Erythroblast (primary cell): Measurements from ENCODE around the gene THUMPD1.
A peak's percentile ranks its signal among the peaks of the same experiment; 100 is the strongest.
"Not testable (repeated sequence)": the region's sequence is repeated elsewhere in the genome, so short reads cannot be mapped to it uniquely, and the experiment has no call there.

Experiments used
- DNase-seq, 2 experiments: peaks; one replicate each; lab custom pipeline; 2025; lab: John Stamatoyannopoulos, UW
- GATA1 ChIP-seq: IDR thresholded peaks from 2 replicates; pipeline ENCODE4 v1.6.1; 2011; ENCODE audit warnings: low read depth, mild to moderate bottlenecking, control low read depth, low read length, moderate library complexity
- POLR2A ChIP-seq: IDR thresholded peaks from 2 replicates; pipeline ENCODE4 v1.6.1; 2011; ENCODE audit warnings: mild to moderate bottlenecking, low read length

The THUMPD1 gene

GRCh38 chr16:20762404-20763123 is 20.9 kb upstream of the THUMPD1 start:
- no peak for DNase-seq
- TF ChIP-seq POLR2A (no peak), GATA1 (no peak)

DNA sequence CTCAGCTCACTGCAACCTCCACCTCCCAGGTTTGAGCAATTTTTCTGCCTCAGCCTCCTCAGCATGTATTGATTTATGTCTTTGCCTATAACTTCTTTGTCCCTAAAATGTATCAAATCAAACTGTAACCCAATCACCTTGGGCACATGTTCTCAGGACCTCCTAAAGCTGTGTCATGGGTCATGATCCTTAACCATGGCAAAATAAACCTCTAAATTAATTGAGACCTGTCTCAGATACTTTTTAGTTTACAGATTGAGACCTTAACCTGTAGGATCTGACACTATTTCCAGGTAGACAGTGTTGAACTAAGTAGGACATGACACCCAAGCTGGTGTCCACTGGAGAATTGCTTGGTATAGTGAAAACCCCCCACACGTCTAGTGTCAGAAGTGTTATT is 19.6 kb upstream of the THUMPD1 start:
- TF ChIP-seq POLR2A (no peak), GATA1 (no peak)
- no peak for DNase-seq

DNA sequence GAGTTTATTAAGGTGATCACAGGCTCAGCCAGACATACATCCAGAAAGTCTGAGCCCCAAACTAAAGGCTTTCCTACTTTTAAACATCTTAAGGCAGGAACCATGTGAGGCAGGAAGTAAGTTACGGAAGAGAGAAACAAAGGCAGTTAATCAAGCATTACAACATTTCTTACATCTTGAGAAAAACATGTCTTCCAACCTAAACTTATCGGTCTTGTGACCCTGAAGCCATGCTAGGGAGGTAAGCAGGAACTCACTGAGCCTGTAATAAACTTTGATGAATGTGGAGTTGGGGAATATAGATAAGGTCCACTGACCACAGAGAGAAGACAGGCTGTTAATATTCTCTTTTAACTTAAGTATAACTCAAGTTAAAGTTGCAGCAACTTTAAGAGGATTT is 18.7 kb upstream of the THUMPD1 start:
- no peak for DNase-seq

GRCh38 chr16:20755799-20756198 is 14.2 kb upstream of the THUMPD1 start:
- DNase-seq = not testable (repeated sequence)

More for the DNA sequence above, 18.7 kb upstream of the THUMPD1 start:
- TF ChIP-seq POLR2A (no peak), GATA1 (no peak)

- TF ChIP-seq GATA1 = no peak
- TF ChIP-seq POLR2A = no peak
- DNase-seq = no peak
These were observed 13.6 kb upstream of the THUMPD1 start for GRCh38 chr16:20755238-20755637.

DNA sequence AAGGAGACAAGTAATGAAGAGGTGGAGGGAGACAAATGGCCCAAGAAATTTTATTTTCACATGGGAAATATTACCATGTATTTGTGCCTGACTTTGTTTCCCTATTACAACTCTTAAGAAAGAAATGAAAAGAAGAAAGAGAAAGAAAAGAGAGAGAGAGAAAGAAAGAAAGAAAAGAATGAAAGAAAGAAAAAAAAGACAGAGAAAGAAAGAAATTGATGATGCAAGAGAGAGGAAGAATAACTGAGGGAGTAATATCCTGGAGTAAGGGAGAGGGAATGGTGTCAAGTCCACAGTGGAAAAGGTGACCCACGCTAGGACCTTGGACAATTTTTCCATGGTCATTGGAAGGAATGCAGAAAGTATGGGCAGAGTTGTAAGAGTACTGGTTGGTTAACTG is 12.1 kb upstream of the THUMPD1 start:
- TF ChIP-seq GATA1 (no peak), POLR2A (no peak)

GRCh38 chr16:20750558-20750957 is 8.9 kb upstream of the THUMPD1 start:
- no peak for TF ChIP-seq POLR2A
- TF ChIP-seq GATA1 = no peak
- no peak for DNase-seq

More for the DNA sequence above, 12.1 kb upstream of the THUMPD1 start:
- DNase-seq = no peak

DNA sequence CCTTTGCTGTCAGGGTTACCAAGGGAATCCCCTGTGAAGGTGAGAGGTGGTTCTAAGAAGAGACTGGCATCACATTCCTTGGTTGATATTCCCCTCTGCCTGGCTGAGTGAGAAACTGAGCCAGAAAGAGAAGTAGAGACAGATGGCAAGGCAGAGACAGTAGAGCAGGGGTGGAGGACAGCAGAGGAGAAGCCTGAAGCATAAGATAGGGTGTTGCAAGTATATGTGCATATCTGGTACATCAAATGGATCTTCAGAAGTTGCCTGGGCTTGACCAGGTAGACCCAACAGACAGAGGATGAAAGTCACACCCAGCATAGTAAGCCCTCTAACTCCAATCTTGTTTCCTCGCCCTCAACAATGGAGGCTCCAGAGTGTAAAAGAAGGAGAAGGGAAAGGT is 7.9 kb upstream of the THUMPD1 start:
- DNase-seq = no peak
- no peak for TF ChIP-seq GATA1

GRCh38 chr16:20747030-20747816 is 5.6 kb upstream of the THUMPD1 start:
- peak; percentile 82 to 87 for DNase-seq

DNA sequence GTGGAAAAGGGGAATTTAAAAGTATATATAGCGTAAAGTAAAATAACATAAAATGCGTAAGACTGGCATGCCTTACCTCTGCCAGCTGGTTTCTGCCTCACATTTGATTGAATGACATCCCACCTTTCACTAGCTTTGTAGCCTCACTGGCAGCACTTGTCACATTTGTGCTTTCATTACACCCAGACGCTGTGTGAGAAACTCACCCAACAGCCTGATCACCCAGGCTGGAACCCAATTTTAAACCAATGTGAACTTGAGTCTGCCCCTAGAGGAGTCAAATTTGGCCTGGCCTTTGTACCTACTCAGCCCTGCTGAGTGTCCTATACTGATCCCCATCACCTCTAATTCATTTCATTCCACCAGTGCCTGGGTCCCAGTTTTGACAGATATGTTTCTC is 4.8 kb upstream of the THUMPD1 start:
- no peak for DNase-seq
- TF ChIP-seq POLR2A (no peak), GATA1 (no peak)

More at GRCh38 chr16:20747030-20747816, 5.6 kb upstream of the THUMPD1 start:
- no peak for TF ChIP-seq POLR2A
- no peak for TF ChIP-seq GATA1

- TF ChIP-seq POLR2A (no peak), GATA1 (no peak)
- peak; percentile 54 to 59 for DNase-seq
These were observed 3.4 kb upstream of the THUMPD1 start for GRCh38 chr16:20744922-20745440.

DNA sequence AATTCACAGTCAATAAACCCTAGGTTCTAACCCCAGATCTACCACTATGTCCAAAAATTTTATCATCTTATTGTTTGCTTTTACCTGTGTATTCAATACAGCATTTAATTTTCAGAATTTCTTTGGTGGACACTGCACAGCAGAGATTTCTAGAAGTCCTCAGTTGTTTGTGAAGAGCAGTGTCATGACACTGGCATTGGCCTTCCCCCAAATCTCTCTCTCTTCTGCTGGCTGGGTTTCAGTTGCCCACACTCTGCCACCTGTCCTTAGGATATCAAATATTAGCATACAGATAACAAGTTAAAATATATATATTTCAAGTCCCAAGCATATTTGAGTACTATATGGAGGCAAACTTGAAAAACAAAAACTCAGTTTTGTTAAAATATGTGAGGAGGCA is 2.0 kb upstream of the THUMPD1 start:
- DNase-seq = no peak
- TF ChIP-seq GATA1 = no peak
- no peak for TF ChIP-seq POLR2A

GRCh38 chr16:20740901-20741521 is 607 bp downstream of the THUMPD1 start:
- TF ChIP-seq POLR2A = no peak
- no peak for TF ChIP-seq GATA1

More at GRCh38 chr16:20740901-20741521, 607 bp downstream of the THUMPD1 start:
- DNase-seq = peak; percentile 93 to 95
